ENCODE data around the gene NUP210. TPM values are rescaled to one million over a fixed set of nuclear protein-coding genes. Genes with fewer than 3 reads are reported as not detected.
A peak's percentile ranks its signal among the peaks of the same experiment; 100 is the strongest.

Gene NUP210
- polyA plus RNA-seq, 1 experiment = 0.32 TPM

DNA sequence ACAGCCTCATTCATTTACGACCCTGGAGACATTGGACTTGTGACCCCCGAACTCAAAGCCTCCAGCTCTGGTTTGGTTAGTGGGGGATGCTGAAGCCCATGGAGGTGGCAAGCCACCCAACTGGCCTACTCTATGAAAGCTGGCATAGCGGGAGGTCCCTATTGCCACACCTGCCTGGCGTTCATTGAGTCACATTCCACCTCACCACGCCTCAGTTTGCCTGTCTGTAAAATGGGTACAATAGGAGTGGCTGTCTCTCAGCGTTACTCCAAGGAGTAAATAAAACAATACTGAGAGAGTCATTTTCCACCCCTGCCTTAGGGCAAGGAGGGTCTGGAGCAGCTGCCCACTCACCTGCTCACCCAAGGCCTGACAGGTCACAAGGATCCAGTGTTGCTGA lies 60.2 kb downstream of the NUP210 start:
- Histone ChIP-seq H3K36me3 (ENCODE audit: control insufficient read depth, insufficient read depth, low read length) (no peaks in the 10 kb centered on the region), H3K27me3 (ENCODE audit: control insufficient read depth, insufficient read depth, low read length) (no peaks in the 10 kb centered on the region; the same call in 1 of the 2 replicates), H3K4me3 (ENCODE audit: low read depth, low read length) (no peak overlapping the region)
- TF ChIP-seq, protein P1, sequence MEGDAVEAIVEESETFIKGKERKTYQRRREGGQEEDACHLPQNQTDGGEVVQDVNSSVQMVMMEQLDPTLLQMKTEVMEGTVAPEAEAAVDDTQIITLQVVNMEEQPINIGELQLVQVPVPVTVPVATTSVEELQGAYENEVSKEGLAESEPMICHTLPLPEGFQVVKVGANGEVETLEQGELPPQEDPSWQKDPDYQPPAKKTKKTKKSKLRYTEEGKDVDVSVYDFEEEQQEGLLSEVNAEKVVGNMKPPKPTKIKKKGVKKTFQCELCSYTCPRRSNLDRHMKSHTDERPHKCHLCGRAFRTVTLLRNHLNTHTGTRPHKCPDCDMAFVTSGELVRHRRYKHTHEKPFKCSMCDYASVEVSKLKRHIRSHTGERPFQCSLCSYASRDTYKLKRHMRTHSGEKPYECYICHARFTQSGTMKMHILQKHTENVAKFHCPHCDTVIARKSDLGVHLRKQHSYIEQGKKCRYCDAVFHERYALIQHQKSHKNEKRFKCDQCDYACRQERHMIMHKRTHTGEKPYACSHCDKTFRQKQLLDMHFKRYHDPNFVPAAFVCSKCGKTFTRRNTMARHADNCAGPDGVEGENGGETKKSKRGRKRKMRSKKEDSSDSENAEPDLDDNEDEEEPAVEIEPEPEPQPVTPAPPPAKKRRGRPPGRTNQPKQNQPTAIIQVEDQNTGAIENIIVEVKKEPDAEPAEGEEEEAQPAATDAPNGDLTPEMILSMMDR (IDR thresholded peaks at IDR 0.05; ENCODE audit: insufficient read depth, low read depth, low read length) = no peak
- POLR2A ChIA-PET = no interaction called here
- no peak for DNase-seq (ENCODE audit: low read depth)
- CTCF ChIA-PET = interaction anchor here (1.2 kb wide), 1 partner anchor 19 kb away, joined by 3 read pairs; no protein-coding TSS in a partner anchor

DNA sequence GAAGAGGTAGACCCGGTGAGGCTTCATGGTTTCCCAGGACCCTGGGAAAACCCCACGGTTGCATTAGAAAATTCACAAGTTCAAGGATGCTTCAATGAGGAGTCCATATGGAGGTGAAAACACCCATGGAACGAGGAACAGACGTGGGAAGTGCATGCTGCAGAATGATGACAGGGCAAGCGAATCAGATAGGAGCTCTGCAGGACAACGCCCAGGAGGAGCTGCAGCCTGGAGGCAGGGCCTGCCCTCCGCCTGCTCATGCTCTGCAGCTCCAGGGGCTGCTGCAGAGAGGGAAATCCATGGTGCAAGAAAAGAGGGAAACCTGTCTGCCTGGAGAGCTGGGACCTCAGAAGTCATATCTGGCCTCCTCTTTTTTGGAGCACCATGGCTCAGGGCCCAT lies 61.5 kb downstream of the NUP210 start:
- H3K4me3 ChIP-seq (ENCODE audit: low read depth, low read length) = no peak overlapping the region
- no peak for DNase-seq (ENCODE audit: low read depth)
- H3K36me3 ChIP-seq (ENCODE audit: control insufficient read depth, insufficient read depth, low read length) = no peaks in the 10 kb centered on the region
- H3K27me3 ChIP-seq (ENCODE audit: control insufficient read depth, insufficient read depth, low read length) = no peaks in the 10 kb centered on the region; the same call in 1 of the 2 replicates
- ChIA-PET CTCF (interaction anchor here (0.6 to 1.2 kb wide), 2 partner anchors 20 to 21 kb away, joined by 3 read pairs; no protein-coding TSS in a partner anchor), POLR2A (no interaction called here)
- TF ChIP-seq, protein P1 (IDR thresholded peaks at IDR 0.05; ENCODE audit: insufficient read depth, low read depth, low read length) = no peak

DNA sequence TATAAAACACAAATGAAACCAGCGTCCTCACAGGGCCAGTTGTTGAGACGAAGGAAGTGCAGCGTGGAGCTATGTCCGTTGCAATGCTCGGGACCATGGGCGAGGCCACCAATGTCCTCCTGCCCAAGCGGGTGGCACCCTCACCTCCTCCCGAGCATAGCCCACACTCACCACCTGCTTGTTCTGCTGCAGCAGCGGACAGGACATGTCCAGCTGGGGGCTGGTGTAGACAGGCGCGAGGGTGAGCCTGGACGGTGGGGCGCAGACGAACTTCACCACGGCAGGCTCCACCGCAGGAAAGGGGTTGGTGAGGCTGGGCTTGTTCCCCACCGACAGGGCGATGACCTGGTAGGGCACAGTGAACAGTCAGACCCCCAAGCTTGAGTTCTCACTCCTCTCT lies 62.1 kb downstream of the NUP210 start:
- Histone ChIP-seq H3K4me3 (ENCODE audit: low read depth, low read length) (no peak overlapping the region), H3K36me3 (ENCODE audit: control insufficient read depth, insufficient read depth, low read length) (no peaks in the 10 kb centered on the region), H3K27me3 (ENCODE audit: control insufficient read depth, insufficient read depth, low read length) (no peaks in the 10 kb centered on the region; the same call in 1 of the 2 replicates)
- DNase-seq (ENCODE audit: low read depth) = no peak
- CTCF ChIA-PET = no interaction called here
- TF ChIP-seq, protein P1 (IDR thresholded peaks at IDR 0.05; ENCODE audit: insufficient read depth, low read depth, low read length) = no peak
- POLR2A ChIA-PET = no interaction called here

DNA sequence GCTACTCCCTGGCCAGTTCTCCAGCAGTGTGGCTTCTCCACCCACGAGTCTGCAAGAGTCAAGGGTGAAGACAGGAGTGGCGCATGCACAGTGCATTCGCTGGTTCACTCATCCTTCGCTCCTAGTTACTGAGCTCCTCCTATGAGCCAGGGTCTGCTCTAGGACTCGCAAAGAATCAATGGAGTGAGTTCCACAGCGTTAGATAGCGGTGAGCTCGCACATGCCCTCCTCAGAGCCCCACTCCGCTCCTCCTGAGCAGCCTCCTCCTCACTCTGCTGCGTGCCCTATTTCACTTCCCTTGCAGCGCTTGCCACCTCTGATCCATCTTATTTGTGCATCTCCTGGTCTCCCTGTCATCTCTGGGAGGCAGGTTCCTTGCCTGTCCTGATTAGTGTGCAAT lies 63.0 kb downstream of the NUP210 start:
- no peaks in the 10 kb centered on the region; the same call in 1 of the 2 replicates for H3K27me3 ChIP-seq (ENCODE audit: control insufficient read depth, insufficient read depth, low read length)
- TF ChIP-seq, protein P1 (IDR thresholded peaks at IDR 0.05; ENCODE audit: insufficient read depth, low read depth, low read length) = no peak
- ChIA-PET POLR2A (no interaction called here), CTCF (no interaction called here)
- no peaks in the 10 kb centered on the region for H3K36me3 ChIP-seq (ENCODE audit: control insufficient read depth, insufficient read depth, low read length)
- H3K4me3 ChIP-seq (ENCODE audit: low read depth, low read length) = no peak overlapping the region
- DNase-seq (ENCODE audit: low read depth) = no peak

DNA sequence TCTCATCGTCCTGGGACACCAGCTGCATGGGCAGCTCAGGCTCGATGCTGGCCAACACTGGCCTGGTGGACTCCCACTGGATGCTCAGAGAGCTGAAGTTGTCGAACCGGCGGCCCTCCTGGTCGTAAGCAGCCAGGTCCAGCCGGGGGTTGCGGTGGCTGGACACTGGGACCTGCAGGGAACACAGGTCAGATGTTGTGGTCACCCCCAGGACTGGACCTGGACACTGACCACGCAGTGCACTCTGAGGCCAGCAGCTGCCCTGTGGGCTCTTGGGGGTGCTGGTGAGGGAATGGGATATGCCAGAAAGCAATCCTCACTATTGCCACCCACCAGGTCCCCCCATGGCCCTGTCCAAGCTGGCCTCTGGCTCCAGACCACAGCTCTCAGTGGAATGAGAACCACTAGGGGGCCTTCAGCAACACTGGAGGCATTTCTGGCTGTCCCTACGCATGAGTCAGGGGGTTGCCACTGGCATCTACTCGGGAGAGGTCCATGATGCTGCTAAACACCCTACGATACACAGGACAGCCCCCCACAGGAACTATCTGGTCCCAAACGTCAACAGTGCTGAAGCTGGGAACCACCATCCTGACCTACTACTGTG lies 66.1 kb downstream of the NUP210 start:
- H3K36me3 ChIP-seq (ENCODE audit: control insufficient read depth, insufficient read depth, low read length) = no peaks in the 10 kb centered on the region
- TF ChIP-seq, protein P1 (IDR thresholded peaks at IDR 0.05; ENCODE audit: insufficient read depth, low read depth, low read length) = peak; percentile 35
- POLR2A ChIA-PET = interaction anchor here (0.5 kb wide), 1 partner anchor 1251 kb away, joined by 3 read pairs; no protein-coding TSS in a partner anchor
- CTCF ChIA-PET = interaction anchor here (0.6 to 2.1 kb wide), 9 partner anchors 8 to 897 kb away, joined by 3 to 9 read pairs (median 4); no protein-coding TSS in a partner anchor
- DNase-seq (ENCODE audit: low read depth) = no peak
- no peaks in the 10 kb centered on the region for H3K27me3 ChIP-seq (ENCODE audit: control insufficient read depth, insufficient read depth, low read length)
- no peak overlapping the region for H3K4me3 ChIP-seq (ENCODE audit: low read depth, low read length)
